Cardiac muscle cell (in vitro differentiated cells and primary cell): ENCODE results near the gene MPL. TPM values are rescaled to one million over a fixed set of nuclear protein-coding genes. Genes with fewer than 3 reads are reported as not detected.

Experiments used
- DNase-seq, 2 donors: peaks; one replicate each; pipeline versions ENCODE4 v3.0.0 to v3.0.0-alpha.2; 2010 to 2017; ENCODE audit warnings: low read depth in 1 of 2, low spot score in 1 of 2
- H3K27ac ChIP-seq: fragments of 200-600 bp; sonication (generic); 2 replicates; pipeline ENCODE4 v1.5.1; 2016
- H3K27me3 ChIP-seq: fragments of 200-600 bp; sonication (generic); 2 replicates; pipeline ENCODE4 v1.6.0; 2016; ENCODE audit warnings: control low read depth
- H3K36me3 ChIP-seq: fragments of 200-600 bp; sonication (generic); 2 replicates; pipeline ENCODE4 v1.5.1; 2016; ENCODE audit warnings: control low read depth
- H3K4me1 ChIP-seq: fragments of 200-600 bp; sonication (generic); 2 replicates; pipeline ENCODE4 v1.8.1; 2017; ENCODE audit warnings: low read depth, mild to moderate bottlenecking, mixed run types
- H3K4me3 ChIP-seq: fragments of 200-600 bp; sonication (generic); 2 replicates; pipeline ENCODE4 v1.5.1; 2016; ENCODE audit warnings: mild to moderate bottlenecking
- H3K9me3 ChIP-seq: fragments of 200-600 bp; sonication (generic); 2 replicates; pipeline ENCODE4 v1.5.1; 2017; ENCODE audit warnings: low read depth, mild to moderate bottlenecking, control low read depth
- polyA plus RNA-seq: library from polyadenylated mRNA; unstranded; fragments of >200 nt; fragmentation: Nextera tagmentation; extraction: Ambion mirVana; gene quantifications from 2 replicates; pipeline ENCODE4 v1.2.1, GENCODE V29; 2016
- total RNA-seq: library from RNA; depleted of rRNA; stranded (reverse); fragments of >200 nt; gene quantifications from 2 replicates; pipeline ENCODE4 v1.2.3, GENCODE V29; 2016
- TF ChIP-seq, protein P1 (sequence below): IDR thresholded peaks from 2 replicates; pipeline ENCODE4 v1.5.1; 2012; ENCODE audit warnings: low read depth, mild to moderate bottlenecking, low read length

The MPL gene
- total and polyA plus RNA-seq, 2 experiments from 2014 or later, result not detected

DNA sequence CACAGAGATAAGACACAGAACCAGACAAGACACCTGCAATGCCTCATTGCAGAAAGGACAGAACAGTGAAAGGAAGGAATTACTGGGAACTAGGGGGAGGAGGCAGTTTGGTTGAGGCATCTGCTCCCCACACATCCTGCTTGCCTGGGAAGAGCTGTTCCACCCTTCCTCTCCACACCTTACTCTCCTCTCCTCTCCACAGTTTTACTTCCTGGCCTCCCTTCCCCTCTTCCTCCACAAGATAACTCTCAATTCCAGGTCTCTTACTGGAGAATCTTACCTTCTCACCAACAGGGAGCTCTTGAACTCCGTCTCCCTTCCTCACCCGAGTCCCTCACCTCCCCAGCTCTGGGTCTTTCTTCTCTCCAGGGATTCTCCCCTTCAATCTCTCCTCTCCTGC lies 28.1 kb downstream of the MPL start:
- no peaks in the 10 kb centered on the region for H3K9me3 ChIP-seq
- H3K4me1 ChIP-seq, result peaks cover 22% of the 10 kb centered on the region
- no peak overlapping the region for H3K4me3 ChIP-seq
- peaks cover 40% of the 10 kb centered on the region for H3K36me3 ChIP-seq
- no peaks in the 10 kb centered on the region for H3K27me3 ChIP-seq
- no peak overlapping the region for H3K27ac ChIP-seq
- no peak for DNase-seq
- TF ChIP-seq, protein P1, sequence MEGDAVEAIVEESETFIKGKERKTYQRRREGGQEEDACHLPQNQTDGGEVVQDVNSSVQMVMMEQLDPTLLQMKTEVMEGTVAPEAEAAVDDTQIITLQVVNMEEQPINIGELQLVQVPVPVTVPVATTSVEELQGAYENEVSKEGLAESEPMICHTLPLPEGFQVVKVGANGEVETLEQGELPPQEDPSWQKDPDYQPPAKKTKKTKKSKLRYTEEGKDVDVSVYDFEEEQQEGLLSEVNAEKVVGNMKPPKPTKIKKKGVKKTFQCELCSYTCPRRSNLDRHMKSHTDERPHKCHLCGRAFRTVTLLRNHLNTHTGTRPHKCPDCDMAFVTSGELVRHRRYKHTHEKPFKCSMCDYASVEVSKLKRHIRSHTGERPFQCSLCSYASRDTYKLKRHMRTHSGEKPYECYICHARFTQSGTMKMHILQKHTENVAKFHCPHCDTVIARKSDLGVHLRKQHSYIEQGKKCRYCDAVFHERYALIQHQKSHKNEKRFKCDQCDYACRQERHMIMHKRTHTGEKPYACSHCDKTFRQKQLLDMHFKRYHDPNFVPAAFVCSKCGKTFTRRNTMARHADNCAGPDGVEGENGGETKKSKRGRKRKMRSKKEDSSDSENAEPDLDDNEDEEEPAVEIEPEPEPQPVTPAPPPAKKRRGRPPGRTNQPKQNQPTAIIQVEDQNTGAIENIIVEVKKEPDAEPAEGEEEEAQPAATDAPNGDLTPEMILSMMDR, result no peak

DNA sequence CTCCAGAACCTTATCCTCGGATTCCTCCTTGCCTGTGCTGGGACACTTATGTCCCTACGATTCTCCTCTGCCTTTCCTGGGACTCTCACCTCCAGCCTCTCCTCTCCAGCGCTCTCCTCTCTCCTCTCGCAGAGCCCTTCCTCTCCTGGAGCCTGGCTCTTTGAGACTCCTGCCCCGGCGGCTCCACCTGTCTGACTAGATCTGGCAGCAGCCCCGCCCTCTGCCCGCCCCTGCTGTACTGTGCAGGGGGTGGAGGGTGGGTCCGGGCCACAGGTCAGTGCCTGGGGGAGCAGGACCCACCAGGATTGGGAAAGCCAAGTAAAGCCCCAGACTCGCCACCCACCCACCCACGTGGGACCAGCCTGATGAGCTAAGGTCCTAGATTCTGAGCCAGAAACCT lies 28.6 kb downstream of the MPL start:
- no peak for DNase-seq
- Histone ChIP-seq H3K36me3 (peaks cover 37% of the 10 kb centered on the region), H3K4me3 (no peak overlapping the region), H3K4me1 (peaks cover 22% of the 10 kb centered on the region), H3K27me3 (no peaks in the 10 kb centered on the region), H3K9me3 (no peaks in the 10 kb centered on the region), H3K27ac (no peak overlapping the region)
- TF ChIP-seq, protein P1, result no peak

DNA sequence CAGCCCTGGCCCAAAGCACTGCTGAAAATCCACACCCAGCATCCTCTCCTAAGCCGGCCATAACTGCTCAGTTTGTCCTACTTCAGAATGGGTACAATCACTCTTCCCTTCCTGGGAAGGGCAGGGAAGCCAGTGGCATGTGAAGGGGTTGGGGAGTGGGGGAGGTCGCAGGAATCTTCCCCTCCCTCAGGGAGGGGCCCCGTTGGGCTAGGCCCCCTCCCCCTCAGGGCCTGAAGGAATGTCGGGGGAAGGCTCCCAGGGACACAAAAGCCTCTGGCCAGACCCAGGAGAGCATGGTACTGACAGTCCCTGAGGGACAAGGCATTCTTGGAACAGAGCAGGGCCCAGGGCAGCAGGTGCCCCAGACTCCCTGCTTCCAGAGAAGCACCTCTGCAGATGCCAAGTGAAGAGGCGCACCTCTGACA lies 29.0 kb downstream of the MPL start:
- H3K27ac ChIP-seq, result no peak overlapping the region
- no peaks in the 10 kb centered on the region for H3K9me3 ChIP-seq
- DNase-seq, result no peak
- peaks cover 33% of the 10 kb centered on the region for H3K36me3 ChIP-seq
- H3K4me1 ChIP-seq, result peaks cover 22% of the 10 kb centered on the region
- TF ChIP-seq, protein P1, result no peak
- peak overlapping the region; percentile 67 for H3K4me3 ChIP-seq
- H3K27me3 ChIP-seq, result no peaks in the 10 kb centered on the region

DNA sequence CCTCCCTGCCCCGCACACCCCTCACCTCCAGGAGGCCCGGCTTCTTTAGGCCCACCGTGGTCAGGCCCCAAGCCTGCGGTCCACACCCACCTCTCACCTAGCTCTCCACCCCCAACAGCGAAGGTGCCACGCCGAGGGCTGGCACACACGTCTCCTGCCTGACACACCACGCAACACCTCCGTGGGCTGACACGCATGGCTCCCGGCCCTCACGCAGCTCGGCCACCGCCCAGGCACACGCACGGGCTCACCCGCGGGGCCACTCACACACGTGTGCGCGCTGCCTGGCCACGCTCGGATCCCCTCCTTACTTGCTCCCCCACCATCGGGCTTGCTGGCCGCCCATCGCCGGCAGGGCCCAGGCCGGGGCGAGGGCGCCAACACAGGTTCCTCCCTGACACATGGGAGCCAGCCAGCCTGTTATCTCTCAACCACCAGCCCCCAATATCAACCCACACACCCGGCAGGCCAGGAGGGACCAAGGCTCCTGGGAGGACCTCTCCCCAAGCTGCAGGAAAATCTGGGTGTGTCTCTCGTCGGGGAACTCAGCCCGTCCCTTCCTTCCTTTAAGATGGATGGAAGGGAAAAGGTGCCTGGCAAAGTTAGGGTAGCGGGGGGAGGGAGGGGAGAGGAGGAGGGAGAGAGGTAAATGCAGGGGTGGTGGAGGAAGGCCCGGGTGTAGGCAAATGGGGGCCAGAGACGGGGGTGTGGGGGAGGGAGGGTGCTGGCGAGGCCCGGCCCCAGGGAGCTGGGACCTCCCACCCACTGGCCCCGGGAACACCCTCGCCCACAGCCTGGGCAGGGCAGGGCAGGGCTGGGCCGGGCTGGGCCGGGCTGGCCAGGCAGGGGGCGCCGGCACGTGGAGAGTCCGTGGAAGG lies 29.6 kb downstream of the MPL start:
- Histone ChIP-seq H3K4me1 (peaks cover 22% of the 10 kb centered on the region), H3K27ac (peak overlapping the region; percentile 85), H3K27me3 (no peaks in the 10 kb centered on the region), H3K4me3 (peak overlapping the region; percentile 67), H3K9me3 (no peaks in the 10 kb centered on the region), H3K36me3 (peaks cover 26% of the 10 kb centered on the region)
- no peak for DNase-seq
- TF ChIP-seq, protein P1, result no peak

DNA sequence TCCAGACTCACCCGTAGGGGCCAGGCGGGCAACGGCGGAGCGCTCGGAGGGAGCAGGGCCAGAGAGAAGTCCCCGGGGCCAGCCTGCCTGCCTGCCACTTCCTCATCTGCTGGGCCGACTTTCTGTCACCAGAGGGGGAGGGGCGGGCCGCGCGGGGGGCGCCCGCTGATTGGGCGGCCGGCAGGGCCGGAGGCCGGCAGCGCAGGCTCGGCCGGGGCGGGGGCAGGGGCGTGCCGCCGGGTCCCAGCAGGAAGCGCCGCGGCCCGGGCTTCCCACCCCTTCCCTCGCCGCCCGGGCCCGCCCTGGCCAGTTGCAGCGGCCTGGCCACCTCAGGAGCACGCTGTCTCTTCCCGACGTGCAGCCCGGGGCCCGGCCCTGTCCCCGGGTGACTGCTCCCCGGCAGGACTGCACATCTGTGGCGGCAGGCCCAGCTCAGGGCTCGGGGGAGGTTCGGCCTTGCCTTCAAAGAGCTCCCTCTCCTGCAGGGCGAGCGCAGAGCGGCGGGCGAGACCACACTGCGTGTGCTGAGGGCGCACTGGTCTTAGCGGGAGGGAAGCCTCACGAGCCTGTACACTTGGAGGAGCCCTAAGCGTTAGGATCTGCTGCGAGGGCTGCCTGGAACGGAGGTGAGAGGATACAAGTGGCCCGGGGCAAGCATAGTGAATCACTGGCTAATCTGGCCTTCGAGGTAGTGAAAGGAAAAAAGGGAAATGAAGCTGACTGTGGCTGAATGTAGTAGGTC lies 30.5 kb downstream of the MPL start, which contains the start of gene ELOVL1:
TSS of gene ELOVL1 (minus strand) at position 108 of the 742 bp plus-strand sequence. CDS start 2,402 bp downstream, outside the sequence.
- Histone ChIP-seq H3K4me1 (peaks cover 22% of the 10 kb centered on the region), H3K9me3 (no peaks in the 10 kb centered on the region)

More for the DNA sequence above, 30.5 kb downstream of the MPL start, which contains the start of gene ELOVL1:
- Histone ChIP-seq H3K27me3 (no peaks in the 10 kb centered on the region), H3K27ac (peak within 1 kb of the TSS; percentile 92), H3K36me3 (peaks cover 18% of the 10 kb centered on the region), H3K4me3 (peak within 1 kb of the TSS; percentile 67)
- TF ChIP-seq, protein P1, result peak; percentile 36
- DNase-seq, result peak; percentile 90 to 95
